Measurements from ENCODE around the gene SH3BGRL3. TPM values are rescaled to one million over a fixed set of nuclear protein-coding genes. Genes with fewer than 3 reads are reported as not detected.
A peak's percentile ranks its signal among the peaks of the same experiment; 100 is the strongest.

SH3BGRL3 gene
- total RNA-seq, 1 donor from 2014 or later, result 204 TPM

DNA sequence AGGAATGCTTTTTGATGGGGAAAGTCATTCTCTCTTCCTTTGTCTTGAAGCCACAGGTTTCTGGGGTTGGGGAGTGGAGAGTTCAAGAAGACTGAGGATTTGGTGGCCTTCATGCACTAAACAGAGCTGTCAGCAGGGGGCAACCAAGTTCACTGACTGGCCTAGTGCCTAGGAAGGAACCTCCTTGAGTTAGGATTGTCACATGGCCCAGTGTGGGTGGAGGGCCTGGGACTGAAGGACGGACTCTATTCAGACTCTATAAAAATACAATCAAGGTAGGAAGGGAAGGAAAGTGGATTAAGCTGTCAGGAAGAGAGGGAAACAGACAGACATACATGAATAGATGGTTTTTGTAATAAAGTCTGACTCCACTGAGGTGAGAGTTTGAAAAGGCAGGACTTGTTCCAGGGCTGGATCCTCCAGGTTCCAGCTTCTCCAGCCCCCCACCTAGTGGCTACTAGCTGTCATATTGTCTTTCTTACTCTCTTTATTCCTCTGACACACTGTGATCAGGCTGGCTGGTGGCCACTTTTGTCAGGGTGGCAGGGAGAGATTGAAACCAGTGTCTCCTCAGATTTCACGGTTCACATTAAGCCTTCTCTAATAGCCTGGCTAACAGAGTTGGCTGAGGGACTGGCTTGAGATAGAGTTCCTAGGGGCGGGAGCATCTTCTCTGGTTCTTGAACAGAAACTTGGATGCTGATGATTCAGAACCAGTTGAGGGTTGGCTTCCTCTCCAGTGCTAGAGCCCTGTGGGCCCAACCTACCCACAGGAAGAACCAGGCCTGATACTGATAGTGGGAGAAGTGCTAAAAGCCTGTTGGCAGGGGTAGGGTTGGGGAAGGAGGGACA lies 4.1 kb upstream of the SH3BGRL3 start:
- ATAC-seq (peak; percentile 78 to 83), DNase-seq (peak; percentile 86)
- peak overlapping the region; percentile 16 for H3K4me3 ChIP-seq
- no peaks in the 10 kb centered on the region for H3K27me3 ChIP-seq (ENCODE audit: low read depth)
- peak overlapping the region; percentile 96 for H3K27ac ChIP-seq
- TF ChIP-seq, protein P1, sequence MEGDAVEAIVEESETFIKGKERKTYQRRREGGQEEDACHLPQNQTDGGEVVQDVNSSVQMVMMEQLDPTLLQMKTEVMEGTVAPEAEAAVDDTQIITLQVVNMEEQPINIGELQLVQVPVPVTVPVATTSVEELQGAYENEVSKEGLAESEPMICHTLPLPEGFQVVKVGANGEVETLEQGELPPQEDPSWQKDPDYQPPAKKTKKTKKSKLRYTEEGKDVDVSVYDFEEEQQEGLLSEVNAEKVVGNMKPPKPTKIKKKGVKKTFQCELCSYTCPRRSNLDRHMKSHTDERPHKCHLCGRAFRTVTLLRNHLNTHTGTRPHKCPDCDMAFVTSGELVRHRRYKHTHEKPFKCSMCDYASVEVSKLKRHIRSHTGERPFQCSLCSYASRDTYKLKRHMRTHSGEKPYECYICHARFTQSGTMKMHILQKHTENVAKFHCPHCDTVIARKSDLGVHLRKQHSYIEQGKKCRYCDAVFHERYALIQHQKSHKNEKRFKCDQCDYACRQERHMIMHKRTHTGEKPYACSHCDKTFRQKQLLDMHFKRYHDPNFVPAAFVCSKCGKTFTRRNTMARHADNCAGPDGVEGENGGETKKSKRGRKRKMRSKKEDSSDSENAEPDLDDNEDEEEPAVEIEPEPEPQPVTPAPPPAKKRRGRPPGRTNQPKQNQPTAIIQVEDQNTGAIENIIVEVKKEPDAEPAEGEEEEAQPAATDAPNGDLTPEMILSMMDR (IDR thresholded peaks at IDR 0.05), result peak; percentile 74
- intact Hi-C loops (cut with DNase I), result no loop called here
- no peaks in the 10 kb centered on the region for H3K9me3 ChIP-seq
- peaks cover 14% of the 10 kb centered on the region for H3K36me3 ChIP-seq
- H3K4me1 ChIP-seq, result peaks cover 54% of the 10 kb centered on the region

DNA sequence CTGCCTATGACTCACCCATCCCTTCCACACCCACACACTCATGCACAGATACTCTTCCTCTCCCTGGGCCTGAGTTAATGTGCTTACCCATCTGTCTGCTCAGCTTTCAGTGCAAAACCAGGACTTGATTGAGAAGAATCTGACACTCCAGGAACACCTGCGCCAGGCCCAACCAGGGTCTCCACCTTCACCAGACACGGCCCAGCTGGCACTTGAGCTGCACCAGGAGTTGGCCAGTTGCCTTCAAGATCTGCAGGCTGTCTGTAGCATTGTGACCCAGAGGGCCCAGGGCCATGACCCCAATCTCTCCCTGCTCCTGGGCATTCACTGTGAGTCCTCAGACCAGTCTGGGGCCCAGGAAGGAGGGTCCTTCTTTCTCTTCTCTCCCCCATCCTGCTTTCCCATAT lies 3.5 kb upstream of the SH3BGRL3 start:
- H3K27ac ChIP-seq, result peak overlapping the region; percentile 96
- ATAC-seq (no peak), DNase-seq (no peak)
- no peaks in the 10 kb centered on the region for H3K9me3 ChIP-seq
- H3K4me1 ChIP-seq, result peaks cover 61% of the 10 kb centered on the region
- H3K4me3 ChIP-seq, result peak overlapping the region; percentile 2
- intact Hi-C loops (cut with DNase I), result no loop called here
- H3K36me3 ChIP-seq, result peaks cover 13% of the 10 kb centered on the region
- TF ChIP-seq, protein P1 (IDR thresholded peaks at IDR 0.05), result no peak
- no peaks in the 10 kb centered on the region for H3K27me3 ChIP-seq (ENCODE audit: low read depth)

DNA sequence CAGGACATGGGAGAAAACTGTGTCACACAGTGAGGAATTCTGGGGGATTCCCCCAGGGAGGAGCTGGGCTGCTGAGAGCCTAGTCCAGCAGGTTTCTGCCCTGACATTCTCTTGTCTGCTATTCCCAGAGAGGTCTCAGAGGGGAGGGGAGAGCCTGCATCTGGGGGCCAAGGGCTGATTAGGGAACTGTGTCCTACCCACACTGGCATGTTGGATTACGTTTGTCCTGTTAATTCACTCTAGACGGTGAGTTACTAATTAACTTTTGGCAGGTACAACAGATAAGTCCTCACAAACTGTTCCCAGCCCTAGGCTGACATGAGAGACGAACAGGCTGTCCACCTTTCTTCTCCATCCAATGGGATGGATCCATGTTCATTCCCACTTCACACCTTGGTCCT lies 2.6 kb upstream of the SH3BGRL3 start:
- Histone ChIP-seq H3K4me1 (peaks cover 68% of the 10 kb centered on the region), H3K36me3 (peaks cover 19% of the 10 kb centered on the region), H3K27me3 (ENCODE audit: low read depth) (no peaks in the 10 kb centered on the region), H3K9me3 (no peaks in the 10 kb centered on the region), H3K27ac (peak overlapping the region; percentile 96), H3K4me3 (no peak overlapping the region)
- intact Hi-C loops (cut with DNase I), result no loop called here
- ATAC-seq (no peak), DNase-seq (no peak)
- TF ChIP-seq, protein P1 (IDR thresholded peaks at IDR 0.05), result no peak

DNA sequence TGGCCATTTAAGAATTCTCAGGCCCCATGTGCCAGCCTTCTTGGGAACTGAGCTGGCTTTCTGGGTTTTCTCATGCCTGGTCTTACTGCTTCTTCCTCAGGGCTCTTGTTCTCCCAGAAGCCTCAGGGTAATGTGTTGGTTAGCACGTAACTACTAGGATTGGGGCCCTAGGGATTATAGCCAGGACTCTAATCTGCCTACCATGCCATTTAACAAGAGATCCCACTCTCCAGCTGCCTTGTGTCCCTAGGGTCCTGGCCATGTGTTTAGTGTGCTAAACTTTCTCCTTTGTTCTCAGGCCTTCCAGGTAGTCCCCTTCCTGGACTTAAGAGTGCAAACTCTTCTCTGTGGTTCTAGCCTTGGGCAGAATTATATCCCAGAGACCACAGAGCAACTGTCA lies 2.2 kb upstream of the SH3BGRL3 start:
- intact Hi-C loops (cut with DNase I), result no loop called here
- TF ChIP-seq, protein P1 (IDR thresholded peaks at IDR 0.05), result no peak
- H3K27ac ChIP-seq, result peak overlapping the region; percentile 96
- DNase-seq (no peak), ATAC-seq (no peak)
- peaks cover 22% of the 10 kb centered on the region for H3K36me3 ChIP-seq
- peaks cover 73% of the 10 kb centered on the region for H3K4me1 ChIP-seq
- no peaks in the 10 kb centered on the region for H3K27me3 ChIP-seq (ENCODE audit: low read depth)
- H3K4me3 ChIP-seq, result no peak overlapping the region
- no peaks in the 10 kb centered on the region for H3K9me3 ChIP-seq

DNA sequence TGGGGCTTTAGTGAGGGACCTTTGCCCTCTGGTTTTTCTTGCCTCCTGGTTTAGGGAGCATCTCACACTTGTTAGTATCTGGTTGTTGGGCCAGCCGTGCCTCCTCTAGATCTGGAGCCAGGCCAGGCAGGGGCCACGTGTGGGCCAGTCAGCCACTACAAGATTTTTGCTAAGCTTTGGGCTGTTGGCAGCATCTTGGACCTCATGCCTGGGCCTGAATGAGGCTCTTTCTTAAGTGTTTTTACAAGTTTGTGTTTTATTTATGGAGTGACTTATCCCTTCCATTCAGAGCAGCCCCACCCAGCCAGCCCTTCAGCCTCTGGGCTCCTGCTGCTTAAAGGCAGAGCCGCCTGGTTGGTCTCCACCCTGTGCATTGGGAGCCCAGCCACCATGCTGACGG lies 1.6 kb upstream of the SH3BGRL3 start:
- peak overlapping the region; percentile 96 for H3K27ac ChIP-seq
- H3K4me3 ChIP-seq, result no peak overlapping the region
- H3K36me3 ChIP-seq, result peaks cover 23% of the 10 kb centered on the region
- TF ChIP-seq, protein P1 (IDR thresholded peaks at IDR 0.05), result no peak
- no peaks in the 10 kb centered on the region for H3K27me3 ChIP-seq (ENCODE audit: low read depth)
- intact Hi-C loops (cut with DNase I), result no loop called here
- no peaks in the 10 kb centered on the region for H3K9me3 ChIP-seq
- DNase-seq (peak; percentile 64), ATAC-seq (no peak)
- H3K4me1 ChIP-seq, result peaks cover 78% of the 10 kb centered on the region
